Measurements from ENCODE around the gene ITPK1. TPM values are rescaled to one million over a fixed set of nuclear protein-coding genes. Genes with fewer than 3 reads are reported as not detected.
A peak's percentile ranks its signal among the peaks of the same experiment; 100 is the strongest.

Gene ITPK1
- total RNA-seq, 4 donors from 2014 or later = 64.8 to 235 (median 128) TPM

DNA sequence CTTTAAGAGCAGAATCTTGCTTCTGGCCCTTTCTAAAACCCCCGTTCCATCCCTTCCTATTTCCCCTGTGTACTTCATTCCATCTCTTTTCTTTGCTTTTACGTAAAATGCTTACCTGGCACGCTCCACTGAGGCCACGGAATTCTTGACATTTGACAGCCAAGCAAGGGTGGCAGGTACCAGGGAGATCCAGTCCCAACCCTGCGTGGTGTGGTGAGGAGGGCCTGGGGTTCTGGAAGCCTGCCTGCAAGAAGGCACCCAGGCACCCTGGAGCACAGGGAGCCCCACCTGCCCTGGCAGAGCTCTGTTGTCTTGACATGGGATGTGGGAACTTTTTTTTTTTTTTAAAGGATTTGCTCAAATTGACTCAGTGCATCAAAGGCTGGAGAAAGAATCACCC is 48.6 kb downstream of the ITPK1 start:
- H3K27me3 ChIP-seq = no peaks in the 10 kb centered on the region
- H3K36me3 ChIP-seq = no peaks in the 10 kb centered on the region
- H3K4me1 ChIP-seq = peaks cover 11 to 39% (median 22%) of the 10 kb centered on the region in 4 donors
- 92 to 100% methylated on average over 1 to 5 of the region's 5 CpGs for WGBS, 2 donors (ENCODE audit: low coverage in 1 of 2)
- DNase-seq = no peak
- no peak overlapping the region for H3K4me3 ChIP-seq
- in situ Hi-C loops (cut with MboI; ENCODE audit: low pct_ligation_motif_present in 1 of 4, low pct_unique_long_range_greater_than_20kb in 1 of 4, low sequenced_read_pairs in 3 of 4) = no loop called here
- H3K27ac ChIP-seq = peak overlapping the region in 1 of 4 donors; percentile 0
- intact Hi-C loops (cut with DNase I; ENCODE audit: low total_unique reads) = loop anchor here (10.0 kb wide), 1 partner anchor 462 kb away; no protein-coding TSS in a partner anchor
- TF ChIP-seq EP300 (IDR thresholded peaks at IDR 0.05; ENCODE audit: low read depth) = no peak
- TF ChIP-seq CTCF (IDR thresholded peaks at IDR 0.05) = no peak
- TF ChIP-seq POLR2A (IDR thresholded peaks at IDR 0.05) = no peak
- no peak for TF ChIP-seq POLR2AphosphoS5 (IDR thresholded peaks at IDR 0.05)
- H3K9me3 ChIP-seq = no peaks in the 10 kb centered on the region

DNA sequence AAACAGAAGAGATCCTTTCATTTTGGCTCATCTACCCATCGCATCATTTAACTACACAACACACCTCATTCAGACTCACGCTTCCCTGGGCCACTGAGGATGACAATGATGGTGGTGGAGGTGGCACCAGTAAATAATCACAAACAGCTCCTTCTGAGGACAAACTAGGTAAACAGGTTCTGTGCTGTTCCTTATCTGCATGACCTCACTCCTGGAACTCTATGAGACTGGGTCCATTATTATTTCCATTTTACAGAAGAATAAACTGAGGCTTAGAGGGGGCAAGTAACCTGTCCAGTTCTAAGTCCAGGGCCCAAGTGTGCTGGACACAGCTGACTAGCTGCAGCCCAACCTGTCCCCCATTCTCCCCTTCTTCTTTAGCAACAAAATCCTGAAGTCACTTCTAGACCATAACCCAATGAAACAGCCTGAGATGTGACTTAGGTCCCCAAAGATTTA is 50.4 kb downstream of the ITPK1 start:
- Histone ChIP-seq H3K4me3 (no peak overlapping the region), H3K9me3 (no peaks in the 10 kb centered on the region), H3K36me3 (no peaks in the 10 kb centered on the region), H3K4me1 (peaks cover 15 to 54% (median 28%) of the 10 kb centered on the region in 4 donors), H3K27ac (peak overlapping the region; percentile 36 to 78 (median 74)), H3K27me3 (no peaks in the 10 kb centered on the region)
- intact Hi-C loops (cut with DNase I; ENCODE audit: low total_unique reads) = loop anchor here (10.0 kb wide), 1 partner anchor 460 kb away; no protein-coding TSS in a partner anchor
- DNase-seq = no peak
- TF ChIP-seq EP300 (IDR thresholded peaks at IDR 0.05; ENCODE audit: low read depth) = no peak
- no peak for TF ChIP-seq POLR2A (IDR thresholded peaks at IDR 0.05)
- TF ChIP-seq CTCF (IDR thresholded peaks at IDR 0.05) = no peak
- no peak for TF ChIP-seq POLR2AphosphoS5 (IDR thresholded peaks at IDR 0.05)
- in situ Hi-C loops (cut with MboI; ENCODE audit: low pct_ligation_motif_present in 1 of 4, low pct_unique_long_range_greater_than_20kb in 1 of 4, low sequenced_read_pairs in 3 of 4) = no loop called here
- WGBS, 2 donors (ENCODE audit: low coverage in 1 of 2) = 35 to 63% methylated on average over 2 of the region's 2 CpGs

GRCh38 chr14:93064411-93065271 is 51.1 kb downstream of the ITPK1 start:
- H3K9me3 ChIP-seq = no peaks in the 10 kb centered on the region
- in situ Hi-C loops (cut with MboI; ENCODE audit: low pct_ligation_motif_present in 1 of 4, low pct_unique_long_range_greater_than_20kb in 1 of 4, low sequenced_read_pairs in 3 of 4) (no loop called here), intact Hi-C loops (cut with DNase I; ENCODE audit: low total_unique reads) (loop anchor here (10.0 kb wide), 1 partner anchor 460 kb away; no protein-coding TSS in a partner anchor)
- 69 to 100% methylated on average over 1 to 10 of the region's 10 CpGs for WGBS, 2 donors (ENCODE audit: low coverage in 1 of 2)
- H3K27me3 ChIP-seq = no peaks in the 10 kb centered on the region
- H3K36me3 ChIP-seq = no peaks in the 10 kb centered on the region
- TF ChIP-seq CTCF (IDR thresholded peaks at IDR 0.05) (no peak), EP300 (IDR thresholded peaks at IDR 0.05; ENCODE audit: low read depth) (no peak), POLR2AphosphoS5 (IDR thresholded peaks at IDR 0.05) (peak in 1 of 3 donors; percentile 25)
- no peak for DNase-seq
- H3K4me1 ChIP-seq = peaks cover 18 to 60% (median 33%) of the 10 kb centered on the region in 4 donors
- H3K27ac ChIP-seq = peak overlapping the region; percentile 36 to 78 (median 74)
- no peak overlapping the region for H3K4me3 ChIP-seq

DNA sequence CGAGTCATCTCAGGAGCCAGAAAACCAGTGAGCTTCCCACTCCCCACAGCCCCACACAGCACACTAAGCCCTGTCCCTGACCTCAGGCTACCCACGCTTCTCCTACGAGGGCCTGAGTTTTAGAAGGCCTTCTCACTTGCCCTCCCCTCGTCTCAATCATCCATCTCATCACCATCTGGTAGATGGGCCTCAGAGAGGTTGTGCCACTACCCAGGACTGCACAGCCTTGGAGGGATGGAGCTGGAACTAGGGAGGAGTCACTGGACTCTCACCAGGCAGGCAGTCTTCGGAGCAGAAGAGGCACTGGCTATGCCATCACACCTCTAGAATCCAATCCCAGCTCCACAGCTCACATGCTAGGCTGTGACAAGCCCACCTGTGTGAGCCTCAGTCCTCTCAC is 52.3 kb downstream of the ITPK1 start:
- Histone ChIP-seq H3K9me3 (no peaks in the 10 kb centered on the region), H3K27me3 (no peaks in the 10 kb centered on the region), H3K4me3 (no peak overlapping the region), H3K4me1 (peaks cover 18 to 60% (median 33%) of the 10 kb centered on the region in 4 donors), H3K27ac (peak overlapping the region; percentile 36 to 78 (median 74)), H3K36me3 (no peaks in the 10 kb centered on the region)
- WGBS, 2 donors (ENCODE audit: low coverage in 1 of 2) = 95% methylated on average over 5 of the region's 5 CpGs; no CpG with 5 or more reads in 1 of the 2 donors
- TF ChIP-seq EP300 (IDR thresholded peaks at IDR 0.05; ENCODE audit: low read depth) = no peak
- TF ChIP-seq POLR2A (IDR thresholded peaks at IDR 0.05) = no peak
- TF ChIP-seq CTCF (IDR thresholded peaks at IDR 0.05) = no peak
- TF ChIP-seq POLR2AphosphoS5 (IDR thresholded peaks at IDR 0.05) = no peak
- DNase-seq = no peak
- intact Hi-C loops (cut with DNase I; ENCODE audit: low total_unique reads) (loop anchor here (10.0 kb wide), 1 partner anchor 459 kb away; no protein-coding TSS in a partner anchor), in situ Hi-C loops (cut with MboI; ENCODE audit: low pct_ligation_motif_present in 1 of 4, low pct_unique_long_range_greater_than_20kb in 1 of 4, low sequenced_read_pairs in 3 of 4) (no loop called here)

All from transverse colon (tissue), 4 donors.